ENCODE data around the gene RPL7A. TPM values are rescaled to one million over a fixed set of nuclear protein-coding genes. Genes with fewer than 3 reads are reported as not detected.

The RPL7A gene
- total and polyA plus RNA-seq, 2 of the 4 experiments (the other 2 are of a cell fraction), result 3,220 to 4,096 TPM

DNA sequence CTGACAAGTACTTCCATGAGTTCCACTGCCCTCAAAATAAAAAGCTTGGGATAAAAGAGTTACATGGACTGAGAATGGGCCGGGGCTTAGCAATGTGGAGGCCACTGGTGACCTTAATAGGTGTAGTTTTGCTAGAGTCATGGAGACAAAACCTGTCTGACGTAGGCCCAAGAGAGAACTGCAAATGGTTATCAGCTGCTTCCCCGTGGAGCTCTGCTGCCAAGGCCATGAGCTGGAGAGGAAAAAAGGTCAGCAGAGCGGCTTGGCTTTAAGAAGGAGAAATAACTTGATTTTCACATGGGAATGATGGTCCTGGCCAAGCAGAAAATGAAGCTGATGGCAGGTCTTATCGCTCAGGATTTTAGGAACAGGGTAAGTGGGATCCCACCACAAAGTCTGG is 8.4 kb upstream of the RPL7A start (continued):
- TF ChIP-seq, protein P1, sequence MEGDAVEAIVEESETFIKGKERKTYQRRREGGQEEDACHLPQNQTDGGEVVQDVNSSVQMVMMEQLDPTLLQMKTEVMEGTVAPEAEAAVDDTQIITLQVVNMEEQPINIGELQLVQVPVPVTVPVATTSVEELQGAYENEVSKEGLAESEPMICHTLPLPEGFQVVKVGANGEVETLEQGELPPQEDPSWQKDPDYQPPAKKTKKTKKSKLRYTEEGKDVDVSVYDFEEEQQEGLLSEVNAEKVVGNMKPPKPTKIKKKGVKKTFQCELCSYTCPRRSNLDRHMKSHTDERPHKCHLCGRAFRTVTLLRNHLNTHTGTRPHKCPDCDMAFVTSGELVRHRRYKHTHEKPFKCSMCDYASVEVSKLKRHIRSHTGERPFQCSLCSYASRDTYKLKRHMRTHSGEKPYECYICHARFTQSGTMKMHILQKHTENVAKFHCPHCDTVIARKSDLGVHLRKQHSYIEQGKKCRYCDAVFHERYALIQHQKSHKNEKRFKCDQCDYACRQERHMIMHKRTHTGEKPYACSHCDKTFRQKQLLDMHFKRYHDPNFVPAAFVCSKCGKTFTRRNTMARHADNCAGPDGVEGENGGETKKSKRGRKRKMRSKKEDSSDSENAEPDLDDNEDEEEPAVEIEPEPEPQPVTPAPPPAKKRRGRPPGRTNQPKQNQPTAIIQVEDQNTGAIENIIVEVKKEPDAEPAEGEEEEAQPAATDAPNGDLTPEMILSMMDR (conservative IDR thresholded peaks at IDR 0.05; ENCODE audit: low read depth, low read length), result no peak
- TF ChIP-seq RFX5 (IDR thresholded peaks at IDR 0.05; ENCODE audit: low read depth, low read length) (no peak), FOS (IDR thresholded peaks at IDR 0.05; ENCODE audit: low read depth, low read length) (no peak), NFE2L2 (IDR thresholded peaks at IDR 0.05; ENCODE audit: low read depth, low read length) (no peak), CEBPB (IDR thresholded peaks at IDR 0.05; ENCODE audit: low read depth, low read length) (no peak)

DNA sequence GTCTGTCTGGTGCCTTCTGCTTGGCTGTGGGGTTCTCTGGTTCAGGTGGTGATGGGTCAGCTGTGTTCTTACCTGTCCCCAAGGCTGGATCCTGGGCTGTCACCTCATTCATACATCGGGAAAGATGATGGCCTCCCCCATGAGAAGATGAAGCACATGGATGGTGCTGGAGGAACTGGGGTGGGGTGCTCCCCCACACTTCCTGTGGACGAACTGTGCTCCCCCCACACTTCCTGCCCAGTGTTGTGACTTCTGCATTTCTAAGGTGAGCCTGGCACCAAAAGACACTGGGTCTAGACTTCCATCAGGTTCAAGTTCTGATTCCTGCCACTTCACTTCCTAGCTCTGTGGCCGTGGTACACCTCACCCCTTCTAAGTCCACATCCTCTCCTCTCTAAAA is 7.8 kb upstream of the RPL7A start:
- Histone ChIP-seq H2BK120ac (ENCODE audit: low read depth, low read length) (no peak overlapping the region), H3K27me3 (ENCODE audit: control insufficient read depth, insufficient read depth, low read length) (no peaks in the 10 kb centered on the region), H4K20me1 (ENCODE audit: insufficient read depth, low read length) (no peaks in the 10 kb centered on the region), H3K4me2 (ENCODE audit: low read depth, low read length) (no peak overlapping the region), H3K36me3 (ENCODE audit: control insufficient read depth, insufficient read depth, low read length) (peaks cover 57% of the 10 kb centered on the region), H3K56ac (ENCODE audit: extremely low read depth, insufficient read depth, low read length) (no peak overlapping the region), H3K4ac (ENCODE audit: low read depth, low read length) (no peak overlapping the region), H3K9ac (ENCODE audit: low read depth, low read length) (no peak overlapping the region), H2BK5ac (ENCODE audit: low read depth, low read length, poor library complexity, severe bottlenecking) (no peak overlapping the region), H2AK5ac (ENCODE audit: low read depth, low read length) (no peak overlapping the region), H2BK15ac (ENCODE audit: low read depth, low read length) (no peak overlapping the region), H3K79me1 (ENCODE audit: low read depth in 1 of 2, low read length in 2 of 2) (peaks cover 8 to 32% of the 10 kb centered on the region in 2 experiments; a peak in 3 of 4 replicates), H4K8ac (ENCODE audit: low read depth in 2 of 2, low read length in 2 of 2) (no peak overlapping the region), H4K91ac (ENCODE audit: insufficient read depth, low read depth, low read length) (no peak overlapping the region), H3K9me3 (ENCODE audit: control insufficient read depth, insufficient read depth, low read length) (no peaks in the 10 kb centered on the region), H3K18ac (ENCODE audit: low read depth, low read length) (no peak overlapping the region), H2AFZ (replicated peaks; ENCODE audit: low read length, poor library complexity) (no peak overlapping the region), H3K4me3 (ENCODE audit: insufficient read depth, low read depth, low read length) (no peak overlapping the region), H2AK9ac (replicated peaks; ENCODE audit: low read depth, low read length, poor library complexity) (no peak overlapping the region), H4K5ac (ENCODE audit: low read depth, low read length) (no peak overlapping the region), H3K23ac (ENCODE audit: low read depth, low read length) (no peak overlapping the region), H3K14ac (replicated peaks; ENCODE audit: low read depth, low read length) (no peak overlapping the region), H3K27ac (ENCODE audit: insufficient read depth, low read length) (no peak overlapping the region), H2BK20ac (ENCODE audit: low read depth, low read length) (no peak overlapping the region), H3K4me1 (ENCODE audit: control insufficient read depth, insufficient read depth, low read length) (no peaks in the 10 kb centered on the region), H3K9me1 (ENCODE audit: insufficient read depth, low read length) (0 out of 2 replicates have a peak, but pooled peaks cover 4% of the 10 kb centered on the region)
- dilution Hi-C loops (cut with HindIII; ENCODE audit: low sequenced_read_pairs, unreplicated experiment) (no loop called here), intact Hi-C loops (cut with micrococcal nuclease) (no loop called here), in situ Hi-C loops (cut with MboI; ENCODE audit: low sequenced_read_pairs) (no loop called here)
- BruUV-seq (replicated peaks), result no TSS peak
- POLR2A ChIA-PET (ENCODE audit: unreplicated experiment), result no interaction called here
- no peak for DNase-seq
- ATAC-seq (ENCODE audit: low read depth), result no peak
- WGBS, 2 experiments (ENCODE audit: extremely low coverage in 2 of 2, insufficient read length in 1 of 2), result 60% methylated on average over 1 of the region's 3 CpGs; no CpG with 5 or more reads in 1 of the 2 experiments
- CTCF ChIA-PET, result interaction anchor here (0.6 kb wide), 1 partner anchor 20 kb away, joined by 4 read pairs; no protein-coding TSS in a partner anchor
- no peak for TF ChIP-seq NFE2L2 (IDR thresholded peaks at IDR 0.05; ENCODE audit: low read depth, low read length)
- TF ChIP-seq RCOR1 (IDR thresholded peaks at IDR 0.05; ENCODE audit: insufficient replicate concordance, low read length), result no peak
- no peak for TF ChIP-seq ELK1 (IDR thresholded peaks at IDR 0.05; ENCODE audit: borderline replicate concordance, low read depth, low read length)
- TF ChIP-seq POLR2A (IDR thresholded peaks at IDR 0.05; ENCODE audit: low read depth, low read length), result no peak
- TF ChIP-seq FOS (IDR thresholded peaks at IDR 0.05; ENCODE audit: low read depth, low read length), result no peak
- TF ChIP-seq, protein P1 (conservative IDR thresholded peaks at IDR 0.05; ENCODE audit: low read depth, low read length), result no peak
- no peak for TF ChIP-seq MXI1 (IDR thresholded peaks at IDR 0.05; ENCODE audit: borderline replicate concordance, low read depth, low read length)
- no peak for TF ChIP-seq CEBPB (IDR thresholded peaks at IDR 0.05; ENCODE audit: low read depth, low read length)
- TF ChIP-seq, protein P2, sequence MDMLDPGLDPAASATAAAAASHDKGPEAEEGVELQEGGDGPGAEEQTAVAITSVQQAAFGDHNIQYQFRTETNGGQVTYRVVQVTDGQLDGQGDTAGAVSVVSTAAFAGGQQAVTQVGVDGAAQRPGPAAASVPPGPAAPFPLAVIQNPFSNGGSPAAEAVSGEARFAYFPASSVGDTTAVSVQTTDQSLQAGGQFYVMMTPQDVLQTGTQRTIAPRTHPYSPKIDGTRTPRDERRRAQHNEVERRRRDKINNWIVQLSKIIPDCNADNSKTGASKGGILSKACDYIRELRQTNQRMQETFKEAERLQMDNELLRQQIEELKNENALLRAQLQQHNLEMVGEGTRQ (IDR thresholded peaks at IDR 0.05; ENCODE audit: low read depth, low read length), result no peak

Measured in IMR-90 (cell line).